HepG2 (cell line): ENCODE results near the gene FCGBP. TPM values are rescaled to one million over a fixed set of nuclear protein-coding genes. Genes with fewer than 3 reads are reported as not detected.
A peak's percentile ranks its signal among the peaks of the same experiment; 100 is the strongest.

Experiments
- ATAC-seq: fragments of 200-7000 bp; cut with Tn5 transposase; 3 replicates; pipeline ENCODE4 v1.9.1; 2020; ENCODE audit warnings: mild to moderate bottlenecking, moderate library complexity
- BruUV-seq: library from RNA; stranded (reverse); fragments of 400-500 nt; replicated peaks from 2 replicates; lab custom pipeline; 2021; lab: Mats Ljungman, UMichigan
- CTCF ChIA-PET: fragments of 300-600 bp; formaldehyde crosslinking; extraction: SDS; loops from one replicate; lab custom pipeline; 2021; ENCODE audit warnings: low total read pairs, inconsistent platforms, low intra/inter-chr PET ratio; lab: Yijun Ruan, JAX
- POLR2A ChIA-PET: fragments of 350-600 bp; sonication (Branson Sonifier 250); formaldehyde crosslinking; loops from one replicate; lab custom pipeline; 2020; ENCODE audit warnings: antibody characterized with exemption, inconsistent platforms; lab: Yijun Ruan, JAX
- DNase-seq: peaks from one replicate; pipeline ENCODE4 v3.0.0-alpha.2; 2015; ENCODE audit warnings: low spot score
- FAIRE-seq: peaks from 3 replicates; lab custom pipeline; 2011; peaks lifted over from hg19 to GRCh38; lab: Jason Lieb, UNC
- H2AFZ ChIP-seq: one replicate; pipeline ENCODE4 v1.6.1; 2011; ENCODE audit warnings: low read length, inconsistent platforms
- H3K27ac ChIP-seq: fragments of 300-600 bp; 3 replicates; pipeline ENCODE4 v1.8.0; 2011; ENCODE audit warnings: mixed run types, mild to moderate bottlenecking, mixed read lengths, low read length, inconsistent platforms; ENCODE audit not compliant: insufficient read depth; ENCODE audit errors: extremely low read length
- H3K27me3 ChIP-seq, 2 experiments: fragments of 200-600 bp in 1 of 2; 2 replicates in 1 of 2; 3 replicates in 1 of 2; pipeline versions ENCODE4 v1.6.0 to v1.8.0; 2011; ENCODE audit warnings: low read length in 2 of 2, mild to moderate bottlenecking in 2 of 2, moderate library complexity in 2 of 2, inconsistent platforms in 1 of 2; ENCODE audit not compliant: insufficient read depth in 2 of 2, control insufficient read depth in 1 of 2
- H3K36me3 ChIP-seq, 2 experiments: fragments of 200-600 bp in 1 of 2; replicated peaks in 1 of 2; 2 replicates in 1 of 2; 3 replicates in 1 of 2; pipeline versions ENCODE4 v1.5.1 to v1.8.0; 2011; ENCODE audit warnings: low read length in 2 of 2, inconsistent platforms in 1 of 2; ENCODE audit not compliant: insufficient read depth in 2 of 2, control insufficient read depth in 1 of 2
- H3K4me1 ChIP-seq: 2 replicates; pipeline ENCODE4 v1.5.1; 2012; ENCODE audit warnings: low read length, inconsistent platforms; ENCODE audit not compliant: insufficient read depth
- H3K4me2 ChIP-seq: 2 replicates; pipeline ENCODE4 v1.6.0; 2011; ENCODE audit warnings: low read depth, low read length, inconsistent platforms
- H3K4me3 ChIP-seq, 3 experiments: fragments of 200-600 bp in 1 of 3; sonication (generic), shearing (Covaris generic) in 1 of 3; replicated peaks in 1 of 3; 2 replicates each; pipeline ENCODE4 v1.5.1; 2011 to 2016; ENCODE audit warnings: low read length in 3 of 3, inconsistent platforms in 2 of 3, low read depth in 2 of 3, mild to moderate bottlenecking in 2 of 3, control low read depth in 1 of 3, mixed read lengths in 1 of 3; ENCODE audit not compliant: insufficient read depth in 1 of 3
- H3K79me2 ChIP-seq: one replicate; pipeline ENCODE4 v1.6.1; 2011; ENCODE audit warnings: low read length, inconsistent platforms; ENCODE audit not compliant: insufficient read depth
- H3K9ac ChIP-seq: 2 replicates; pipeline ENCODE4 v1.6.0; 2011; ENCODE audit warnings: mild to moderate bottlenecking, low read depth, low read length, inconsistent platforms; ENCODE audit not compliant: insufficient read depth
- H3K9me3 ChIP-seq: 2 replicates; pipeline ENCODE4 v1.5.1; 2012; ENCODE audit warnings: mild to moderate bottlenecking, low read length
- H4K20me1 ChIP-seq: 2 replicates; pipeline ENCODE4 v1.6.0; 2011; ENCODE audit warnings: inconsistent platforms, mild to moderate bottlenecking, low read length, moderate library complexity; ENCODE audit not compliant: insufficient read depth
- CCDC6 ChIP-seq: sonication (generic); formaldehyde crosslinking; IDR thresholded peaks from 2 replicates; pipeline ENCODE4 v1.8.1; 2022; ENCODE audit warnings: mild to moderate bottlenecking, missing genetic modification reagents, moderate library complexity
- ERF ChIP-seq: IDR thresholded peaks from 2 replicates; pipeline ENCODE4 v1.6.1; 2018; ENCODE audit warnings: missing biosample characterization, missing genetic modification reagents
- ETV6 ChIP-seq: sonication (generic); formaldehyde crosslinking; conservative IDR thresholded peaks from 2 replicates; pipeline ENCODE4 v1.4.0; 2020; ENCODE audit warnings: missing genetic modification reagents
- NFE2L1 ChIP-seq: sonication (generic); formaldehyde crosslinking; IDR thresholded peaks from 2 replicates; pipeline ENCODE4 v1.4.0; 2020; ENCODE audit warnings: missing genetic modification reagents, mild to moderate bottlenecking, borderline replicate concordance
- RBM22 ChIP-seq: fragments of 200-400 bp; formaldehyde crosslinking; optimal IDR thresholded peaks from 2 replicates; pipeline ENCODE3; 2017; ENCODE audit warnings: mild to moderate bottlenecking, low read length, moderate library complexity
- ZNF20 ChIP-seq: sonication (generic); formaldehyde crosslinking; IDR thresholded peaks from 2 replicates; pipeline ENCODE4 v1.4.0; 2020; ENCODE audit warnings: mild to moderate bottlenecking, moderate library complexity, missing genetic modification reagents
- ZNF83 ChIP-seq: sonication (generic); formaldehyde crosslinking; IDR thresholded peaks from 2 replicates; pipeline ENCODE4 v1.4.0; 2020; ENCODE audit warnings: missing genetic modification reagents, mild to moderate bottlenecking, borderline replicate concordance
- WGBS: methylation state at CpG from one replicate; pipeline ENCODE4 v1.1.6; 2017; ENCODE audit warnings: low lambda C conversion rate; 5-methylcytosine and 5-hydroxymethylcytosine counted together
- in situ Hi-C: cut with HindIII; loops from 2 replicates; pipeline ENCODE4 v1.10.0; 2017; ENCODE audit warnings: low pct_unique_long_range_greater_than_20kb; ENCODE audit not compliant: extremely low pct_ligation_motif_present
- intact Hi-C: fragments of 100-400 bp; cut with micrococcal nuclease; formaldehyde crosslinking; loops from one replicate; pipeline ENCODE4 v1.10.0; 2022; ENCODE audit not compliant: unreplicated experiment
- polyA plus RNA-seq, 8 experiments: library from polyadenylated mRNA; depleted of rRNA in 3 of 8; stranded (reverse) in 7 of 8; unstranded in 1 of 8; fragments of >200 nt; fragmentation: Illumina TruSeq in 4 of 8; extraction: Trizol in 4 of 8; gene quantifications; 2 replicates each; pipeline versions ENCODE4 v1.2.1 to v1.2.3, GENCODE V29; 2011 to 2016; ENCODE audit warnings: low read depth in 4 of 8, missing spikeins in 1 of 8, mixed read lengths in 1 of 8; ENCODE audit not compliant: insufficient read depth in 1 of 8
- total RNA-seq, 5 experiments: library from RNA; depleted of rRNA; stranded (reverse); fragments of >200 nt; fragmentation: Illumina TruSeq; extraction: Trizol; gene quantifications; 2 replicates each; pipeline ENCODE4 v1.2.3, GENCODE V29; 2016; ENCODE audit warnings: low read depth in 1 of 5

The FCGBP gene
- total and polyA plus RNA-seq, 2 of the 13 experiments (the other 11 are each of a cell fraction or from before 2014, with no cell fraction given), result 1.3 to 7.0 TPM

DNA sequence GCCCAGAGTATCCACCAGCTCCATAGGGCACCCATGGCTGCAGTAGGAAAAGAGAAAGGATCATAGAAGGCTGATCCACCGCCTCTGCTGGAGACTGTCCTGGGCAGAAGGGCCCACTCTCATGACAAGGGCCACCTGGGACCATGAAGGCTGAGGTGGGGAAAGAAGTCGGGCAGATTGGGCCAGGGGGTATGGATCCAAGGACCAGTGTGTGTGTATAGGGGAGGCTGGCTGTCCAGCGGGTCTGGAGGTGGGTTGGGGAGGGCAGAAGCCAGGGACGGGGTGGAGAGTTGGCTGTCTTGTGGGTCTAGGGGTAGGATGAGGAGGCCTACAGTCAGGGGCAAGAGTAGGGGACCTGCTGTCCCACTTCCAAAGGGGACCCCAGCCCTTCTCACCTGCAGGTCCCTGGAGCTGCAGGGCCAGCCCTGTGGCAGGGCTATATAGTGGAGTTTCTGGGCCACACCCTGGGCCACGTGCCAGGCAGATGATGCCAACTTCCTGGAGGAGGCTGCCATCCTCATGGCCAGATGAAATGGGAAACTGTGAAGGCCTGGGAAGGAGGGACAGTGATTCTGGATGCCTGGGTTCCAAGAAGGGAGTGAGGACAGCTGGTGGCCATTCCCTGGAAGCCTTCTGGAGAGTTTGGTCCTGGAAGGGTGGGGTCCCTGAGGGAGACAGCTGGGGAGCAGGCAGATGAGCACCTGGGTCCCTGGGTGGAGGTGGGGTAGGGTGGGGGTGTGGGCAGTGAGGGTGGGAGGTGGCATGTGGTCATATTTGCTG is at the start of gene FCGBP (continued):
- TF ChIP-seq CCDC6 (CRISPR knock-in tag) (no peak), ETV6 (CRISPR knock-in tag) (no peak), ZNF83 (CRISPR knock-in tag) (no peak), NFE2L1 (CRISPR knock-in tag) (no peak)

DNA sequence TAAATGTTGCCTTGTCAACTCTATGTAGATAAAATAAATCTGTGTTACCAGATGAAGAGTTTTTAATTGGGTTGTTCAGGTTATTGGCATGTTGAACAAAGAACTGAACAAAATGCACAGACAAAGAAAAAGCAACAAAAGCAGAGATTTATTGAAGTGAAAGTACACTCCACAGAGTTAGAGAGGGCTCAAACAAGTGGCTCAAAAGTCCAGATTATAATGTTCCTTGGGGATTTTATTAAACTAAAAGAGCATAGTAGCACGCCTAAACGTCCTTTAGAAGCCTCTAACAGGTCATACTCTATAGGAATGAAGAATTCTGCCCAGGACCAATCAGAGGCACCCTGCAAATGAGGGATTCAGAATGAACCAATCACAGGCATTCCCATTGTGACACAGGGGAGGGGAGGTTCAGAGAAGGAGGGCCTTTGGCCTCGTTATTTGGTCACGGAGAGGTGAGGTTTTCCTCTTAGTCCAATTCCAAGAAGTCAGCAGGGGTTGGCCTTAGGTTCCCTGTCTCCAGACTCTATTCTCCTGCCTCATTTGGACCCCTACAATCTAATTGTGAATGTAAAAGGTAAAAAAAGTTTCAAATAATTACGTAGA is 49.4 kb upstream of the FCGBP start:
- Histone ChIP-seq H3K36me3 (peaks cover 8 to 28% of the 10 kb centered on the region in 2 experiments), H3K9ac (no peak overlapping the region), H3K4me3 (no peak overlapping the region), H3K27me3 (no peaks in the 10 kb centered on the region), H3K4me2 (no peak overlapping the region), H3K9me3 (peaks cover 14% of the 10 kb centered on the region), H3K4me1 (no peaks in the 10 kb centered on the region), H2AFZ (no peak overlapping the region), H4K20me1 (no peaks in the 10 kb centered on the region), H3K79me2 (peaks cover 9% of the 10 kb centered on the region), H3K27ac (no peak overlapping the region)
- in situ Hi-C loops, result no loop called here
- no peak for DNase-seq
- ATAC-seq, result no peak
- no peak for FAIRE-seq
- TF ChIP-seq ZNF20, result peak; percentile 99
- TF ChIP-seq ERF (CRISPR knock-in tag), result no peak
- TF ChIP-seq RBM22, result peak; percentile 20
- WGBS, result 81% methylated on average over 5 of the region's 5 CpGs
- intact Hi-C loops, result no loop called here
- ChIA-PET POLR2A (interaction anchor here (1.2 kb wide), 1 partner anchor 13 kb away, joined by 5 read pairs; the partner anchor contains the start of gene PSMC4), CTCF (no interaction called here)
- BruUV-seq, result no TSS peak
